Stimulated activated naive CD8-positive, alpha-beta T cell treated with anti-CD3 and anti-CD28 coated beads, Interleukin-15, Interleukin-2, amounts not matched to agents 100 ng/mL and 50 ng/mL, for 24 hours (primary cell): ENCODE measurements around the gene EPHB6.

Experiments
- H3K27ac Mint-ChIP-seq: one replicate; pipeline ENCODE4 v1.8.0; 2021; ENCODE audit warnings: mild to moderate bottlenecking, mixed read lengths
- H3K27me3 Mint-ChIP-seq: one replicate; pipeline ENCODE4 v1.8.0; 2021; ENCODE audit warnings: mixed read lengths
- H3K36me3 Mint-ChIP-seq: one replicate; pipeline ENCODE4 v1.8.0; 2021; ENCODE audit warnings: low read depth, mixed read lengths
- H3K4me1 Mint-ChIP-seq: one replicate; pipeline ENCODE4 v1.8.0; 2021; ENCODE audit warnings: low read depth, mixed read lengths
- H3K4me3 Mint-ChIP-seq: one replicate; pipeline ENCODE4 v1.8.0; 2021; ENCODE audit warnings: mild to moderate bottlenecking, mixed read lengths
- H3K9me3 Mint-ChIP-seq: one replicate; pipeline ENCODE4 v1.8.0; 2021; ENCODE audit warnings: mixed read lengths

EPHB6 gene

GRCh38 chr7:142814451-142814850, 40.4 kb upstream of the EPHB6 start:
- Mint-ChIP-seq H3K27ac (no peak overlapping the region), H3K36me3 (no peaks in the 10 kb centered on the region), H3K4me3 (no peak overlapping the region), H3K27me3 (no peaks in the 10 kb centered on the region), H3K9me3 (no peaks in the 10 kb centered on the region), H3K4me1 (peaks cover 58% of the 10 kb centered on the region)

GRCh38 chr7:142815134-142815533, 39.7 kb upstream of the EPHB6 start:
- H3K36me3 Mint-ChIP-seq: no peaks in the 10 kb centered on the region
- no peak overlapping the region for H3K27ac Mint-ChIP-seq
- H3K4me1 Mint-ChIP-seq: peaks cover 51% of the 10 kb centered on the region
- H3K27me3 Mint-ChIP-seq: no peaks in the 10 kb centered on the region
- no peaks in the 10 kb centered on the region for H3K9me3 Mint-ChIP-seq
- no peak overlapping the region for H3K4me3 Mint-ChIP-seq

- no peak overlapping the region for H3K27ac Mint-ChIP-seq
- H3K4me1 Mint-ChIP-seq: peaks cover 27% of the 10 kb centered on the region
- peaks cover 5% of the 10 kb centered on the region for H3K36me3 Mint-ChIP-seq
- H3K27me3 Mint-ChIP-seq: no peaks in the 10 kb centered on the region
- H3K4me3 Mint-ChIP-seq: no peak overlapping the region
- H3K9me3 Mint-ChIP-seq: peaks cover 5% of the 10 kb centered on the region
Observed at GRCh38 chr7:142817506-142817905, 37.4 kb upstream of the EPHB6 start.

- no peak overlapping the region for H3K4me3 Mint-ChIP-seq
- H3K4me1 Mint-ChIP-seq: peaks cover 8% of the 10 kb centered on the region
- H3K36me3 Mint-ChIP-seq: peaks cover 6% of the 10 kb centered on the region
- H3K27me3 Mint-ChIP-seq: no peaks in the 10 kb centered on the region
- no peak overlapping the region for H3K27ac Mint-ChIP-seq
- H3K9me3 Mint-ChIP-seq: peaks cover 10% of the 10 kb centered on the region
Observed at GRCh38 chr7:142819530-142819929, 35.3 kb upstream of the EPHB6 start.

- peaks cover 10% of the 10 kb centered on the region for H3K9me3 Mint-ChIP-seq
Observed at GRCh38 chr7:142822714-142823113, 32.2 kb upstream of the EPHB6 start.

GRCh38 chr7:142827951-142828500, 26.9 kb upstream of the EPHB6 start:
- peaks cover 19% of the 10 kb centered on the region for H3K4me1 Mint-ChIP-seq
- no peak overlapping the region for H3K4me3 Mint-ChIP-seq
- H3K27me3 Mint-ChIP-seq: no peaks in the 10 kb centered on the region
- peaks cover 4% of the 10 kb centered on the region for H3K9me3 Mint-ChIP-seq
- H3K36me3 Mint-ChIP-seq: no peaks in the 10 kb centered on the region
- no peak overlapping the region for H3K27ac Mint-ChIP-seq

More at GRCh38 chr7:142822714-142823113, 32.2 kb upstream of the EPHB6 start:
- peaks cover under 1% of the 10 kb centered on the region for H3K4me1 Mint-ChIP-seq
- no peak overlapping the region for H3K4me3 Mint-ChIP-seq
- peaks cover 6% of the 10 kb centered on the region for H3K36me3 Mint-ChIP-seq
- no peaks in the 10 kb centered on the region for H3K27me3 Mint-ChIP-seq
- no peak overlapping the region for H3K27ac Mint-ChIP-seq

GRCh38 chr7:142832417-142832816, 22.5 kb upstream of the EPHB6 start:
- Mint-ChIP-seq H3K27me3 (no peaks in the 10 kb centered on the region), H3K36me3 (no peaks in the 10 kb centered on the region), H3K4me3 (no peak overlapping the region), H3K4me1 (peaks cover 40% of the 10 kb centered on the region), H3K27ac (no peak overlapping the region), H3K9me3 (no peaks in the 10 kb centered on the region)

GRCh38 chr7:142833174-142834048, 21.5 kb upstream of the EPHB6 start:
- Mint-ChIP-seq H3K27ac (no peak overlapping the region), H3K27me3 (no peaks in the 10 kb centered on the region), H3K4me1 (peaks cover 33% of the 10 kb centered on the region), H3K9me3 (no peaks in the 10 kb centered on the region), H3K36me3 (no peaks in the 10 kb centered on the region), H3K4me3 (no peak overlapping the region)

GRCh38 chr7:142835487-142835886, 19.4 kb upstream of the EPHB6 start:
- H3K4me3 Mint-ChIP-seq: no peak overlapping the region
- H3K9me3 Mint-ChIP-seq: no peaks in the 10 kb centered on the region
- H3K36me3 Mint-ChIP-seq: no peaks in the 10 kb centered on the region
- no peaks in the 10 kb centered on the region for H3K27me3 Mint-ChIP-seq
- peaks cover 32% of the 10 kb centered on the region for H3K4me1 Mint-ChIP-seq
- H3K27ac Mint-ChIP-seq: peak overlapping the region; percentile 42

- peaks cover 29% of the 10 kb centered on the region for H3K4me1 Mint-ChIP-seq
- no peaks in the 10 kb centered on the region for H3K36me3 Mint-ChIP-seq
- no peaks in the 10 kb centered on the region for H3K27me3 Mint-ChIP-seq
- no peak overlapping the region for H3K4me3 Mint-ChIP-seq
- no peaks in the 10 kb centered on the region for H3K9me3 Mint-ChIP-seq
- H3K27ac Mint-ChIP-seq: no peak overlapping the region
Observed at GRCh38 chr7:142836426-142836825, 18.4 kb upstream of the EPHB6 start.

- H3K4me1 Mint-ChIP-seq: peaks cover 16% of the 10 kb centered on the region
- no peaks in the 10 kb centered on the region for H3K9me3 Mint-ChIP-seq
- H3K27ac Mint-ChIP-seq: no peak overlapping the region
- H3K36me3 Mint-ChIP-seq: no peaks in the 10 kb centered on the region
- H3K4me3 Mint-ChIP-seq: no peak overlapping the region
- H3K27me3 Mint-ChIP-seq: no peaks in the 10 kb centered on the region
Observed at GRCh38 chr7:142838461-142839213, 16.2 kb upstream of the EPHB6 start.

GRCh38 chr7:142842251-142842766, 12.6 kb upstream of the EPHB6 start:
- Mint-ChIP-seq H3K27me3 (peaks cover 1% of the 10 kb centered on the region), H3K36me3 (no peaks in the 10 kb centered on the region), H3K4me1 (no peaks in the 10 kb centered on the region), H3K27ac (no peak overlapping the region), H3K9me3 (no peaks in the 10 kb centered on the region), H3K4me3 (no peak overlapping the region)

GRCh38 chr7:142847353-142847752, 7.5 kb upstream of the EPHB6 start:
- Mint-ChIP-seq H3K36me3 (no peaks in the 10 kb centered on the region), H3K27ac (no peak overlapping the region), H3K27me3 (peaks cover 5% of the 10 kb centered on the region), H3K9me3 (no peaks in the 10 kb centered on the region), H3K4me1 (no peaks in the 10 kb centered on the region), H3K4me3 (no peak overlapping the region)

- Mint-ChIP-seq H3K27ac (no peak overlapping the region), H3K36me3 (no peaks in the 10 kb centered on the region)
Observed at GRCh38 chr7:142851269-142851668, 3.6 kb upstream of the EPHB6 start.

GRCh38 chr7:142851919-142852318, 3.0 kb upstream of the EPHB6 start:
- Mint-ChIP-seq H3K9me3 (no peaks in the 10 kb centered on the region), H3K27ac (no peak overlapping the region), H3K4me1 (peaks cover 11% of the 10 kb centered on the region), H3K36me3 (no peaks in the 10 kb centered on the region), H3K4me3 (no peak overlapping the region), H3K27me3 (peaks cover 5% of the 10 kb centered on the region)

More at GRCh38 chr7:142851269-142851668, 3.6 kb upstream of the EPHB6 start:
- Mint-ChIP-seq H3K4me3 (no peak overlapping the region), H3K27me3 (peaks cover 5% of the 10 kb centered on the region), H3K4me1 (peaks cover 6% of the 10 kb centered on the region), H3K9me3 (no peaks in the 10 kb centered on the region)
